HEK293 (cell line): ENCODE data around the gene PRUNE2.

Experiments used
- CTCF ChIA-PET: fragments of 350-600 bp; formaldehyde crosslinking; extraction: SDS; loops from one replicate; lab custom pipeline; 2021; ENCODE audit warnings: antibody characterized with exemption; lab: Yijun Ruan, JAX
- POLR2A ChIA-PET: fragments of 300-600 bp; formaldehyde crosslinking; extraction: SDS; loops from one replicate; lab custom pipeline; 2020; ENCODE audit warnings: antibody characterized with exemption, inconsistent platforms; lab: Yijun Ruan, JAX
- H3K27ac ChIP-seq: fragments of 200-500 bp; sonication (Bioruptor generic); 2 replicates; pipeline ENCODE4 v1.5.1; 2014; ENCODE audit warnings: low read depth, low read length, control low read depth, inconsistent platforms; ENCODE audit errors: extremely low read depth
- H3K36me3 ChIP-seq, 2 experiments: fragments of 200-500 bp in 1 of 2; sonication (Bioruptor generic) in 1 of 2; 1 replicate in 1 of 2; 2 replicates in 1 of 2; pipeline ENCODE4 v1.5.1; 2014 to 2017; ENCODE audit warnings: inconsistent platforms in 2 of 2, low read length in 2 of 2; ENCODE audit not compliant: control insufficient read depth in 2 of 2, insufficient read depth in 1 of 2
- H3K4me1 ChIP-seq: fragments of 200-500 bp; sonication (Bioruptor generic); 2 replicates; pipeline ENCODE4 v1.5.1; 2014; ENCODE audit warnings: mild to moderate bottlenecking, low read length, inconsistent platforms; ENCODE audit not compliant: control insufficient read depth, insufficient read depth
- H3K4me3 ChIP-seq: 2 replicates; pipeline ENCODE4 v1.5.1; 2011; ENCODE audit warnings: low read depth, mild to moderate bottlenecking, control low read depth, low read length, moderate library complexity
- H3K9me3 ChIP-seq: fragments of 200-500 bp; sonication (Bioruptor generic); 2 replicates; pipeline ENCODE4 v1.5.1; 2014; ENCODE audit warnings: low read depth, low read length, inconsistent platforms; ENCODE audit not compliant: control insufficient read depth, insufficient read depth
- EGR2 ChIP-seq: fragments of 450-650 bp; formaldehyde crosslinking; IDR thresholded peaks from 2 replicates; pipeline ENCODE4 v1.5.1; 2016; ENCODE audit warnings: low read depth, missing biosample characterization, missing genetic modification characterization
- FEZF1 ChIP-seq: fragments of 450-650 bp; formaldehyde crosslinking; IDR thresholded peaks from 2 replicates; pipeline ENCODE4 v1.5.1; 2016; ENCODE audit warnings: missing biosample characterization, missing genetic modification characterization
- IKZF3 ChIP-seq: fragments of 450-650 bp; IDR thresholded peaks from 2 replicates; pipeline ENCODE4 v1.5.0; 2018; ENCODE audit warnings: missing biosample characterization, mild to moderate bottlenecking, missing genetic modification characterization, moderate library complexity
- KLF7 ChIP-seq: fragments of 450-650 bp; formaldehyde crosslinking; IDR thresholded peaks from 2 replicates; pipeline ENCODE4 v1.5.1; 2016; ENCODE audit warnings: missing biosample characterization, missing genetic modification characterization, borderline replicate concordance
- OSR2 ChIP-seq: fragments of 450-650 bp; formaldehyde crosslinking; IDR thresholded peaks from 2 replicates; pipeline ENCODE4 v1.5.1; 2016; ENCODE audit warnings: missing biosample characterization, missing genetic modification characterization
- PRDM1 ChIP-seq: fragments of 450-650 bp; formaldehyde crosslinking; IDR thresholded peaks from 2 replicates; pipeline ENCODE4; 2016; ENCODE audit warnings: missing biosample characterization, missing genetic modification characterization
- PRDM6 ChIP-seq: fragments of 450-650 bp; formaldehyde crosslinking; IDR thresholded peaks from 2 replicates; pipeline ENCODE4 v1.5.1; 2017; ENCODE audit warnings: missing biosample characterization, missing genetic modification characterization
- TCF7L2 ChIP-seq: IDR thresholded peaks from 2 replicates; pipeline ENCODE4 v1.6.1; 2011; ENCODE audit warnings: low read depth, mild to moderate bottlenecking, inconsistent platforms, low read length, moderate library complexity, borderline replicate concordance
- WT1 ChIP-seq: fragments of 450-650 bp; formaldehyde crosslinking; IDR thresholded peaks from 2 replicates; pipeline ENCODE4 v1.5.1; 2016; ENCODE audit warnings: missing biosample characterization, missing genetic modification characterization
- YY2 ChIP-seq: fragments of 450-650 bp; formaldehyde crosslinking; IDR thresholded peaks from 2 replicates; pipeline ENCODE4 v1.5.1; 2016; ENCODE audit warnings: missing biosample characterization, missing genetic modification characterization
- ZBTB10 ChIP-seq: fragments of 450-650 bp; formaldehyde crosslinking; IDR thresholded peaks from 2 replicates; pipeline ENCODE4 v1.5.1; 2016; ENCODE audit warnings: missing biosample characterization, missing genetic modification characterization
- ZFHX2 ChIP-seq: fragments of 450-650 bp; formaldehyde crosslinking; conservative IDR thresholded peaks from 2 replicates; pipeline ENCODE4 v1.5.1; 2016; ENCODE audit warnings: missing biosample characterization, missing genetic modification characterization
- ZFP41 ChIP-seq: fragments of 450-650 bp; formaldehyde crosslinking; IDR thresholded peaks from 2 replicates; pipeline ENCODE4 v1.5.1; 2016; ENCODE audit warnings: missing biosample characterization, missing genetic modification characterization, borderline replicate concordance
- ZFP69B ChIP-seq: fragments of 450-650 bp; formaldehyde crosslinking; IDR thresholded peaks from 2 replicates; pipeline ENCODE4 v1.5.1; 2016; ENCODE audit warnings: missing biosample characterization, missing genetic modification characterization
- ZNF133 ChIP-seq: fragments of 450-650 bp; formaldehyde crosslinking; IDR thresholded peaks from 2 replicates; pipeline ENCODE4 v1.5.1; 2016; ENCODE audit warnings: missing biosample characterization, missing genetic modification characterization
- ZNF16 ChIP-seq: fragments of 450-650 bp; formaldehyde crosslinking; IDR thresholded peaks from 2 replicates; pipeline ENCODE4 v1.5.1; 2016; ENCODE audit warnings: low read depth, missing biosample characterization, missing genetic modification characterization
- ZNF169 ChIP-seq: fragments of 450-650 bp; formaldehyde crosslinking; IDR thresholded peaks from 2 replicates; pipeline ENCODE4 v1.5.1; 2016; ENCODE audit warnings: missing biosample characterization, missing genetic modification characterization
- ZNF211 ChIP-seq: fragments of 450-650 bp; formaldehyde crosslinking; IDR thresholded peaks from 2 replicates; pipeline ENCODE4 v1.5.1; 2016; ENCODE audit warnings: low read depth, missing biosample characterization, missing genetic modification characterization
- ZNF223 ChIP-seq: fragments of 450-650 bp; formaldehyde crosslinking; IDR thresholded peaks from 2 replicates; pipeline ENCODE4 v1.5.1; 2016; ENCODE audit warnings: missing biosample characterization, missing genetic modification characterization
- ZNF292 ChIP-seq: fragments of 450-650 bp; formaldehyde crosslinking; IDR thresholded peaks from 2 replicates; pipeline ENCODE4 v1.5.1; 2016; ENCODE audit warnings: low read depth, missing biosample characterization, missing genetic modification characterization, borderline replicate concordance
- ZNF391 ChIP-seq: fragments of 450-650 bp; formaldehyde crosslinking; IDR thresholded peaks from 2 replicates; pipeline ENCODE4 v1.5.1; 2016; ENCODE audit warnings: low read depth, missing biosample characterization, missing genetic modification characterization, borderline replicate concordance
- ZNF449 ChIP-seq: fragments of 450-650 bp; formaldehyde crosslinking; IDR thresholded peaks from 2 replicates; pipeline ENCODE4 v1.5.1; 2017; ENCODE audit warnings: missing biosample characterization, mild to moderate bottlenecking, missing genetic modification characterization, moderate library complexity
- ZNF571 ChIP-seq: fragments of 450-650 bp; formaldehyde crosslinking; IDR thresholded peaks from 2 replicates; pipeline ENCODE4 v1.5.0; 2017; ENCODE audit warnings: missing biosample characterization, missing genetic modification characterization
- ZNF600 ChIP-seq: fragments of 450-650 bp; formaldehyde crosslinking; IDR thresholded peaks from 2 replicates; pipeline ENCODE4 v1.5.1; 2016; ENCODE audit warnings: missing biosample characterization, missing genetic modification characterization
- ZNF677 ChIP-seq: fragments of 450-650 bp; IDR thresholded peaks from 2 replicates; pipeline ENCODE4 v1.5.0; 2018; ENCODE audit warnings: missing biosample characterization, mild to moderate bottlenecking, missing genetic modification characterization, moderate library complexity
- ZNF701 ChIP-seq: fragments of 450-650 bp; formaldehyde crosslinking; IDR thresholded peaks from 2 replicates; pipeline ENCODE4 v1.5.1; 2016; ENCODE audit warnings: missing biosample characterization, missing genetic modification characterization
- TF ChIP-seq, protein P1 (sequence below): fragments of 450-650 bp; formaldehyde crosslinking; IDR thresholded peaks from 2 replicates; pipeline ENCODE4; 2016; ENCODE audit warnings: missing biosample characterization, missing genetic modification characterization
- TF ChIP-seq, protein P2 (sequence below): fragments of 450-650 bp; formaldehyde crosslinking; IDR thresholded peaks from 2 replicates; pipeline ENCODE4 v1.5.1; 2016; ENCODE audit warnings: missing biosample characterization, missing genetic modification characterization

The PRUNE2 gene

DNA sequence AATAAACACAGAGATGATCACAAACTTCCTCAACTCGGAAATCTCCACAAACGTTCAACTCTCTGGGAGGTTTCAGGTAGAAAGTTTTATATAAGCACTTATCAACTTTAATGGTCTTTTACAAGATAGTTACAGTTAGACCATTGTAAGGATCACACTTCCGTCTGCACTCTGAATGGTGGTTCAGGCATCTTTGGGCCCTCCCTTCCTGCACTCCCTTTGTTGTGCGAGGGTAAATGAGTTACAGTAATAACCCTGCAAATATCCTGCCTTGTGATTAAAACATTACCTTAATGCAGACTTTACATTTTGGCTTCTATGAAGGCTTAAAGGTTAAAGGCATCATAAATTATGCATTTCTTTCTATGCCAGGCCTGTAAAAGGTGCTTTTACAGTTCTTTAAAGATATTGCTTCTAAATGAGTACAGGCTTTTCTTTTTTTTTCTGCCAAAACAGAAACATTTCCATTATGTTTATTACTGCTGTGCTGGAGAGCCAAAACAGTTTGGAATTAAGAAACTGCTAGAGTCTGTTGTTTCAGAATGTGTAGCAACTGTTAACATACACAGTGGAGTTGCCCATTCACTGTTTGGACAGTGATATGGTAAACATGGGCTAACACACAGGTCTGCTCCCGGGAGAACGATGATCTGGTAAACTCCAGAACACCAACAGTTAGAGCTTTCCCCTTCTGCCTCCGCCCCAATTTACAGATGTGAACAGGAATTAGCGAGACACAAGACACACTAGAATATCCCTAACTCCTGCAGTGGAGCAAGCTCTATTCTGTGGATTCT, 1.1 kb downstream of the PRUNE2 start:
- H3K9me3 ChIP-seq = no peaks in the 10 kb centered on the region
- CTCF ChIA-PET = interaction anchor here (0.6 to 1.1 kb wide), 3 partner anchors 83 to 1186 kb away, joined by 3 to 4 read pairs (median 3); no protein-coding TSS in a partner anchor
- H3K4me3 ChIP-seq = no peak overlapping the region
- POLR2A ChIA-PET = no interaction called here
- TF ChIP-seq ZFHX2 (tag by site-specific recombination) (no peak), WT1 (tag by site-specific recombination) (no peak), ZFP69B (tag by site-specific recombination) (no peak), ZNF133 (tag by site-specific recombination) (no peak), ZNF211 (tag by site-specific recombination) (no peak), FEZF1 (0 out of 2 replicates have a peak, but pooled peaks have one; percentile 16), ZNF16 (tag by site-specific recombination) (no peak), PRDM6 (tag by site-specific recombination) (0 out of 2 replicates have a peak, but pooled peaks have one; percentile 7), ZNF571 (tag by site-specific recombination) (no peak), ZNF600 (peak; percentile 38; the same call in 1 of the 2 replicates), ZNF292 (no peak), OSR2 (no peak), EGR2 (tag by site-specific recombination) (no peak), ZBTB10 (tag by site-specific recombination) (no peak), ZNF677 (tag by site-specific recombination) (no peak), ZNF391 (no peak), ZNF169 (tag by site-specific recombination) (no peak), PRDM1 (tag by site-specific recombination) (no peak), TCF7L2 (no peak), IKZF3 (tag by site-specific recombination) (no peak), ZNF223 (0 out of 2 replicates have a peak, but pooled peaks have one; percentile 78), ZNF701 (tag by site-specific recombination) (no peak), ZNF449 (no peak), ZFP41 (no peak), KLF7 (tag by site-specific recombination) (no peak), YY2 (tag by site-specific recombination) (no peak)
- TF ChIP-seq, protein P1, sequence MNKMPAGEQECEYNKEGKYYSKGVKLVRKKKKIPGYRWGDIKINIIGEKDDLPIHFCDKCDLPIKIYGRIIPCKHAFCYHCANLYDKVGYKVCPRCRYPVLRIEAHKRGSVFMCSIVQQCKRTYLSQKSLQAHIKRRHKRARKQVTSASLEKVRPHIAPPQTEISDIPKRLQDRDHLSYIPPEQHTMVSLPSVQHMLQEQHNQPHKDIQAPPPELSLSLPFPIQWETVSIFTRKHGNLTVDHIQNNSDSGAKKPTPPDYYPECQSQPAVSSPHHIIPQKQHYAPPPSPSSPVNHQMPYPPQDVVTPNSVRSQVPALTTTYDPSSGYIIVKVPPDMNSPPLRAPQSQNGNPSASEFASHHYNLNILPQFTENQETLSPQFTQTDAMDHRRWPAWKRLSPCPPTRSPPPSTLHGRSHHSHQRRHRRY = no peak
- TF ChIP-seq, protein P2, sequence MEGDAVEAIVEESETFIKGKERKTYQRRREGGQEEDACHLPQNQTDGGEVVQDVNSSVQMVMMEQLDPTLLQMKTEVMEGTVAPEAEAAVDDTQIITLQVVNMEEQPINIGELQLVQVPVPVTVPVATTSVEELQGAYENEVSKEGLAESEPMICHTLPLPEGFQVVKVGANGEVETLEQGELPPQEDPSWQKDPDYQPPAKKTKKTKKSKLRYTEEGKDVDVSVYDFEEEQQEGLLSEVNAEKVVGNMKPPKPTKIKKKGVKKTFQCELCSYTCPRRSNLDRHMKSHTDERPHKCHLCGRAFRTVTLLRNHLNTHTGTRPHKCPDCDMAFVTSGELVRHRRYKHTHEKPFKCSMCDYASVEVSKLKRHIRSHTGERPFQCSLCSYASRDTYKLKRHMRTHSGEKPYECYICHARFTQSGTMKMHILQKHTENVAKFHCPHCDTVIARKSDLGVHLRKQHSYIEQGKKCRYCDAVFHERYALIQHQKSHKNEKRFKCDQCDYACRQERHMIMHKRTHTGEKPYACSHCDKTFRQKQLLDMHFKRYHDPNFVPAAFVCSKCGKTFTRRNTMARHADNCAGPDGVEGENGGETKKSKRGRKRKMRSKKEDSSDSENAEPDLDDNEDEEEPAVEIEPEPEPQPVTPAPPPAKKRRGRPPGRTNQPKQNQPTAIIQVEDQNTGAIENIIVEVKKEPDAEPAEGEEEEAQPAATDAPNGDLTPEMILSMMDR (tag by site-specific recombination) = no peak
- H3K27ac ChIP-seq = no peak overlapping the region
- no peaks in the 10 kb centered on the region for H3K36me3 ChIP-seq
- H3K4me1 ChIP-seq = no peaks in the 10 kb centered on the region; the same call in 1 of the 2 replicates
